ENCODE results near the gene JAK3. TPM values are rescaled to one million over a fixed set of nuclear protein-coding genes. Genes with fewer than 3 reads are reported as not detected.

JAK3 gene
- total and polyA plus RNA-seq, 2 of the 13 experiments (the other 11 are each of a cell fraction or from before 2014, with no cell fraction given) = 3.4 to 18.6 TPM

DNA sequence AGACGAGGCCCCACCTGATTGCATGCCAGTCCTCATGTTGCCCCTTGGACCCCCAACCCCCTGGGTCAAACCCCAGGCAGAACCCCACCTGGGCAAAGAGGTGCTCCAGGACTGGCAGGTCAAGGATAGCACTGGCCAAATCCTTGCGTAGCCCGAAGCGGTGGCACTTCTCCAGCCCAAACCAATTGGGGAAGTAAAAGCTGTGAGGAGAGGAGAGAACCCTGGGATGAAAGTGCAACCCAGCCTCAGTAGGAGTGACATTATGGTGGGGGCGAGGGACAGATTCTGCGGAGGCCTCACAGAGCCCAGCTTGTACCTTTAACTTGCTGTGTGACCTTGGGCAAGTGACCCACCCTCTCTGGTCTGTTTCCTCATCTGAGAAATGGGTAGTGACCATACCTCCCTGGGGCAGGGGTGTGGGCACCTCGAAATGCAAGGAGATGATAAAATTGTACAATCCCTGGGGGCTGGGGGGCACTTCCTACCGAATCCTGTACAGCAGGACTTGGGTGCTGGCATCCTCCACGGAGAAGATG, 4.4 kb downstream of the JAK3 start:
- in situ Hi-C loops (cut with HindIII; ENCODE audit: extremely low pct_ligation_motif_present, low pct_unique_long_range_greater_than_20kb) (no loop called here), intact Hi-C loops (cut with micrococcal nuclease; ENCODE audit: unreplicated experiment) (no loop called here)
- ATAC-seq (no peak), FAIRE-seq (no peak), DNase-seq (ENCODE audit: low spot score) (no peak)
- H3K9ac ChIP-seq (ENCODE audit: insufficient read depth, low read depth, low read length) = no peak overlapping the region
- 89% methylated on average over 7 of the region's 9 CpGs for WGBS (ENCODE audit: low lambda C conversion rate)
- no peaks in the 10 kb centered on the region for H3K79me2 ChIP-seq (ENCODE audit: insufficient read depth, low read length)
- no peak overlapping the region for H3K4me3 ChIP-seq (replicated peaks in 1 of 3; ENCODE audit: insufficient read depth in 1 of 3, low read depth in 2 of 3, low read length in 3 of 3)
- H3K36me3 ChIP-seq (replicated peaks in 1 of 2; ENCODE audit: control insufficient read depth in 1 of 2, insufficient read depth in 2 of 2, low read length in 2 of 2) = peaks cover 0 to 4% of the 10 kb centered on the region in 2 experiments; a peak in 2 of 5 replicates
- H2AFZ ChIP-seq (ENCODE audit: low read length) = no peak overlapping the region
- peaks cover 18% of the 10 kb centered on the region for H3K4me1 ChIP-seq (ENCODE audit: insufficient read depth, low read length)
- H3K27ac ChIP-seq (ENCODE audit: extremely low read length, insufficient read depth, low read length) = no peak overlapping the region
- no TSS peak for BruUV-seq (replicated peaks)
- H3K9me3 ChIP-seq (ENCODE audit: low read length) = no peaks in the 10 kb centered on the region
- no peak overlapping the region for H3K4me2 ChIP-seq (ENCODE audit: low read depth, low read length)
- no peaks in the 10 kb centered on the region; a peak in 1 of 5 replicates for H3K27me3 ChIP-seq (ENCODE audit: control insufficient read depth in 1 of 2, insufficient read depth in 2 of 2, low read length in 2 of 2)
- ChIA-PET POLR2A (interaction anchor here (1.9 kb wide), 1 partner anchor 16 kb away, joined by 4 read pairs; no protein-coding TSS in a partner anchor), CTCF (ENCODE audit: low intra/inter-chr PET ratio, low total read pairs) (no interaction called here)
- no peak for TF ChIP-seq ISX (CRISPR knock-in tag; conservative IDR thresholded peaks at IDR 0.05)
- TF ChIP-seq ZMYM3 (CRISPR knock-in tag; IDR thresholded peaks at IDR 0.05) = peak; percentile 40; the same call in 1 of the 2 replicates
- TF ChIP-seq TBP (CRISPR knock-in tag; IDR thresholded peaks at IDR 0.05) = no peak
- TF ChIP-seq ZNF768 (CRISPR knock-in tag; IDR thresholded peaks at IDR 0.05) = peak; percentile 97
- no peaks in the 10 kb centered on the region for H4K20me1 ChIP-seq (ENCODE audit: insufficient read depth, low read length)

DNA sequence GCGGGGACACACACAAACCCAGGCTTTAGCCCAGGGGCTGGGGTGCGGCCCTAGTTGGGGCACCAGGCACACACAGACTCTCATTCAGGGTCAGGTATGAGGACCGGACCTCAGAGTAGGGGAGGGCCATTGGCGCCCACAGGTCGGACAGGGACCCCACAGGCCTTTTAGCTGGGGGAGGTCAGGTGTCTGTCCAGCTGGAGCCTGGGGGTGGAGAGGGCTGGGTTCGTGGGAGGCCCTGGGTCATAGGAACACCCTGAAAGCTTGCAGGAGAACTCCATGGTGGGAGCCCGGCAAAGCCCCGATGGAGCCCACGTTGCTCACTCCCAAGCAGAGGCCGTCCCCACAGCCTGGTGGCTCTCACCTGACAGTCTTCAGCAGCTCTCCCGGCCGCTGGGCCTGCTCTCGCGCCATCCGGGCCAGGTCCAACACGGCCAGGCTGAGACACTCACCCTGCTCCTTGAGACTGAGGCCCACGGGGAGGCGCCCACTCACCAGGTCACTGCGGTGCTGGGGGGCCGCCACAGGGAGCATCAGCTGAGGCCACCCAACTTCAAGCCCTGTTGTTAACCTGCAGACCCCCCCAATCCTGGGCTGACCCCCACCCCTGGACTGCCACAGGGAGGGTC, 5.0 kb downstream of the JAK3 start:
- H3K4me1 ChIP-seq (ENCODE audit: insufficient read depth, low read length) = peaks cover 12% of the 10 kb centered on the region
- no peaks in the 10 kb centered on the region for H3K9me3 ChIP-seq (ENCODE audit: low read length)
- H2AFZ ChIP-seq (ENCODE audit: low read length) = no peak overlapping the region
- 70% methylated on average over 2 of the region's 20 CpGs for WGBS (ENCODE audit: low lambda C conversion rate)
- H3K27me3 ChIP-seq (ENCODE audit: control insufficient read depth in 1 of 2, insufficient read depth in 2 of 2, low read length in 2 of 2) = no peaks in the 10 kb centered on the region; a peak in 1 of 5 replicates
- no peak for ATAC-seq
- no peak overlapping the region for H3K4me3 ChIP-seq (replicated peaks in 1 of 3; ENCODE audit: insufficient read depth in 1 of 3, low read depth in 2 of 3, low read length in 3 of 3)
- CTCF ChIA-PET (ENCODE audit: low intra/inter-chr PET ratio, low total read pairs) = no interaction called here
- no peak for DNase-seq (ENCODE audit: low spot score)
- intact Hi-C loops (cut with micrococcal nuclease; ENCODE audit: unreplicated experiment) (no loop called here), in situ Hi-C loops (cut with HindIII; ENCODE audit: extremely low pct_ligation_motif_present, low pct_unique_long_range_greater_than_20kb) (no loop called here)
- peaks cover 4 to 5% of the 10 kb centered on the region in 2 experiments; a peak in 2 of 5 replicates for H3K36me3 ChIP-seq (replicated peaks in 1 of 2; ENCODE audit: control insufficient read depth in 1 of 2, insufficient read depth in 2 of 2, low read length in 2 of 2)
- no peaks in the 10 kb centered on the region for H3K79me2 ChIP-seq (ENCODE audit: insufficient read depth, low read length)
- BruUV-seq (replicated peaks) = no TSS peak
- H3K4me2 ChIP-seq (ENCODE audit: low read depth, low read length) = no peak overlapping the region
- FAIRE-seq = no peak
- TF ChIP-seq ELF4 (CRISPR knock-in tag; IDR thresholded peaks at IDR 0.05; ENCODE audit: borderline replicate concordance) = no peak
- no peak for TF ChIP-seq ZNF615 (CRISPR knock-in tag; IDR thresholded peaks at IDR 0.05; ENCODE audit: borderline replicate concordance)
- TF ChIP-seq AGO2 (optimal IDR thresholded peaks at IDR 0.05; ENCODE audit: low read depth, low read length) = peak; percentile 3
- POLR2A ChIA-PET = interaction anchor here (1.9 kb wide), 1 partner anchor 17 kb away, joined by 4 read pairs; no protein-coding TSS in a partner anchor
- H3K9ac ChIP-seq (ENCODE audit: insufficient read depth, low read depth, low read length) = no peak overlapping the region
- H3K27ac ChIP-seq (ENCODE audit: extremely low read length, insufficient read depth, low read length) = no peak overlapping the region
- no peaks in the 10 kb centered on the region for H4K20me1 ChIP-seq (ENCODE audit: insufficient read depth, low read length)
